Measurements from ENCODE around the gene CAPN6.

GRCh38 chrX:111284631-111285293, 14.5 kb upstream of the CAPN6 start:
- TF ChIP-seq CTCF (optimal IDR thresholded peaks at IDR 0.05 in 1 of 3, IDR thresholded peaks at IDR 0.05 in 1 of 3, conservative IDR thresholded peaks at IDR 0.05 in 1 of 3; ENCODE audit: extremely low read depth in 1 of 3, insufficient read depth in 2 of 3, low read length in 3 of 3) (no peak), EZH2 (IDR thresholded peaks at IDR 0.05; ENCODE audit: low read length) (no peak)
